Stimulated activated CD8-positive, alpha-beta memory T cell treated with anti-CD3 and anti-CD28 coated beads, Interleukin-4, amount 100 ng/mL, for 1 hour (primary cell): ENCODE measurements around the gene RPL39.
"Not testable (repeated sequence)": the region's sequence is repeated elsewhere in the genome, so short reads cannot be mapped to it uniquely, and the experiment has no call there.

Experiments
- DNase-seq, 2 donors: peaks; one replicate each; pipeline ENCODE4 v3.0.0-alpha.2; 2020; ENCODE audit warnings: low read depth in 2 of 2, low spot score in 1 of 2

RPL39 gene

DNA sequence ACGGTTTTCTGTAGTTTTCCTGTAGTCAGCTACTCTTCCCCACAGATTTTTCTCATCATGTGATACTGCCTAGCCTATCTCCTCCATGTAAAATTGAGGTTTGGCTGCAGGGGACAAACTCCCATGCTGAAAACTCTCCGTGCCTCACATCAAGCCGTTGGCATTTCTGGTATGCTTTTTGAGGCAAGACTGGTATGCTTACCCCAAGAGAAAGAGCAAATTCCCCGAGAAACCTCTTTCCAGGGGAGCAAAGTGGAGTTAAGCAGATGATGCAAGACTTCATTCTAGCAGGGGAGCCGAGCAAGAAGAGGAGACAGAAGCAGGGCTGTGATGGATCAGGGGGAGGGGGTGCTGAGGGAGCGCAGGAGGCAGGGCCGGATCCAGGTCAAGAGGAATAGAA is 28.2 kb downstream of the RPL39 start:
- no peak for DNase-seq

DNA sequence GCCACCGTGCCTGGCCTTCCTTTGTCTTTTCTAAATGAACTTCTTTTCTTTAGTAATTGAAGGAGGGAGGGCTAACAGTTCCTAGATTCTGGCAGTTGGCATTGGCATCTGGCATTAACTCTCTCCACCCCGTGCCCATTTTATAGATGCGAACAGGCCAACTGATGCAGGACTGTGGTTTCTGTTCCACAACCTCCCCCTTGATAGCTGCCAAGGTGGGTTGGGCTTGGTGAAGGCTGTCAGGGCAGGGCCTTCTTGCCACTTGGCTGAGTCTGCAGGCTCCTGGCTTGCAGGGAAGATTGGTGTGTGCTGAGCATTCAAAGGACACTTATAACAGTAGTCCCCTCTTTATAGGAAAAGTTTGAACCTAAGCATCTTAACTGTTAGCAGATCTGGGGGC is 28.7 kb downstream of the RPL39 start:
- no peak for DNase-seq

DNA sequence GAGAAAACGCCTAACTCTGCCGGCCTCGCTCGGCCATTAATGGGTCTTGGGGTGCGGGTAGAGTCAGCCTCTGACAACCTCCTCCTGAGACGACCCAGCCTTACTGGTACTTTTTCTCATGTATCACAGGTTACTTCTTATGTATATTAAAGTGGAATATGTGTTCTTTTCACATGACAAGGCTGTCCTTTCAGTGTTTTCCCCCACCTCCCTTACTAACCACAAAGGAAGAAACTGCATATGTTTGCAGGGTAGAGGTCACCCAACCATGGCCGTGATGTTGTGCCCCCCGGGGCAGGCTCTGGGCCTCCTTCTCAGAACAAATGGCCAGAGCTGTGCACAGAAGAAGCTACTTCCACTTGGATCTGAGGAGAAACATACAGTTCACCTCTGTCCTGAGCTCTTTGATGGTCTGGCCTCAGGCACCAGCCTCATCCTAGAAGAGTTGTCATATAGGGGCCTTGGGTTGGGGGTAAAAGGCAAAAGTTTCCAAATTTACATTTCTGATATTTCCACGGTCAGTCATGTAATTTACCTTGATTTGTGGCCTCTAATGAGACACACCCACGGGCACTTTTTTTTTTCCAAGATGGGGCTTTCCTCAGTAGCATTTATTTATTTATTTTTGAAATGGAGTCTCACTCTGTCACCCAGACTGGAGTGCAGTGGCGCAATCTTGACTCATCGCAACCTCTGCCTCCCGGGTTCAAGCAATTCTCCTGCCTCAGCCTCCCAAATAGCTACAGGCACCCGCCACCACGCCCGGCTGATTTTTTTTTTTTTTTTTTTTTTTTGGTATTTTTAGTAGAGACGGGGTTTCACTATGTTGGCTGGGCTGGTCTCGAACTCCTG is 31.2 kb downstream of the RPL39 start:
- no peak for DNase-seq

DNA sequence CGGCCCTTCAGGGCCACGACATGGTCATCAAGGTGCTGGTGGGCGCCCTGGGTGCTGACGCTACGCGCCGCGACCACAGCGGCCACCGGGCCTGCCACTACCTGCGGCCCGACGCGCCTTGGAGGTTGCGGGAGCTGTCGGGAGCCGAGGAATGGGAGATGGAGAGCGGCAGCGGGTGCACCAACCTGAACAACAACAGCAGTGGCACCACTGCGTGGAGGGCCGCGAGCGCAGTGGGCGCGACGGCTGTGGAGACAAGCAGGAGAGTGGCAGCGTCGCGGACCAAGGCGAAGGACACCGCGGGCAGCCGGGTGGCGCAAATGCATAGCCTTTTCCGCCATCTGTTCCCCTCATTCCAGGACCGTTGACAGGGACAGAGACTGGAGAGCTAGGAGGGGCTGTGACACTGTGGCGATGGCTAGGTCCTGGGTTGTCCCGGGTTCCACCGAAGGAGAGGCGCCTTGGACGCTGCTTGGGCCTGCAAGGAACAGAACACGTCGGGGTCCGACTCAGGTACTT is 32.1 kb downstream of the RPL39 start:
- DNase-seq, result no peak

DNA sequence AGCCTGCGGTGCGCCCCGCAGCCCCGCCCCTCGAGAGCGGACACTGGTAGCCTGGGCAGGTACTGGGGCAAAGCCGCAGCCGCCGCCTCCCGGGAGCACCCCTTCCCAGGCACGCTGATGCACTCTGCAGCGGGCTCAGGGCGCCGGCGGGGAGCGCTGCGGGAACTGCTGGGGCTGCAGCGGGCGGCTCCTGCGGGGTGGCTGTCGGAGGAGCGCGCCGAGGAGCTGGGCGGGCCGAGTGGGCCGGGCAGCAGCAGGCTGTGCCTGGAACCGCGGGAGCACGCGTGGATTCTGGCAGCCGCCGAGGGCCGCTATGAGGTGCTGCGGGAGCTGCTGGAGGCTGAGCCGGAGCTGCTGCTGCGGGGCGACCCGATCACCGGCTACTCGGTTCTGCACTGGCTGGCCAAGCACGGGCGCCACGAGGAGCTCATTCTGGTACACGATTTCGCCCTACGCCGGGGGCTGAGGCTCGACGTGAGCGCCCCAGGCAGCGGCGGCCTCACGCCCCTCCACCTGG is 32.6 kb downstream of the RPL39 start:
- no peak for DNase-seq

DNA sequence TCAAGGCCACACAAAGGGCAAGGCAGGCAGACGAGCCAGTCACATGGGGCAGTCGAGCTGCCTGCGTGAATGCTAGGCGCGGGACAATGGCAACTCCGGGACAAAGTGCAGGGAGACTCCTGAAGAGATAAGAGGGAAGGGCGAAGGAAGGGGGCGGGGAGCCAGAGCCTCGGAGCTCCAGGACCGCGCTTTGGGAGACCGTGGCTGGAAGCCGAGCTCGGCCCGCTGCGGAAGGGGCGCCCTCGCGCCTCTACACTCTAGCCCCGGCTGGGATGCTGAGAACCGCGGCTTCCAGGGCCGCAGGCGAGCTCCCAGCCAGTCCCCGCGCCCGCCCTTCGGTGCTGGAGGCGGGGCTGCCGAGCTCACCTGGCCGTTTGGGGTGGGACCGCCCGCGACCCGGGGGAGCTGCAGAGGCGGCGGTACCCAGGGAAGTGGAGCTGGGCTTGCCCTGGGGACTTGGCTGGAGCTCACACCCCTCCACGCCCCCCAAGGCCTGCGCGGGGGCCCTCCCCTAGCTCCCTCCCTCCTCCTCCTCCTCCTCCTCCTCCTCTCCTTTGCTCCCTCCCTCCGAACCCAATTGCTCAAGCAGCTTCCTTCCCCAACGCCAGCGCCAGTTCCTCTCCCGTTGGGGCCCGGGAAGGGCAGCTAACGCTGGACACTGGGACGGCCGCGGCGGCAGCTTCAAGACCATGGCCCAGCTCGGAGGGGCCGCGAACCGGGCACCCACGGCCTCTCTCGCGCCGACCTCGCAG is 33.3 kb downstream of the RPL39 start, which contains the start of gene SOWAHD:
Gene SOWAHD (plus strand): TSS at position 610 of the 752 bp plus-strand sequence. CDS start 80 bp downstream, at position 690.
- no peak for DNase-seq

DNA sequence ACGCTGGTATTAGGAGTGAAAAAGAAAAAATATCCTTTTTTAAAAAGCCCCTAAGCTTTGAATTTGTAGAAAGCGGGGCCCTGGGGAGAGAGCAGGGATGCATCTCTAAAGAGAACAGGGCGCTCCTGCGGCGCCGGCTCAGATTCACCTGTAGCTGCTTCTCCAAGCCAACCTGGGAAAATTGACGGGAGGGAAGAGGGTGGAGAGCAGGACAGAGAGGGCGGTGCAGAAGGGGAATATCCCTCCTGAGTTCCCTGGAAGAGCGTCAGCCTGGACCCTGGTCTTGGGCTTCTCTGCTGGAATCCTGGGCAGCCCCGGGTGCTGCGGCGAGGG is 33.8 kb downstream of the RPL39 start:
- no peak for DNase-seq

DNA sequence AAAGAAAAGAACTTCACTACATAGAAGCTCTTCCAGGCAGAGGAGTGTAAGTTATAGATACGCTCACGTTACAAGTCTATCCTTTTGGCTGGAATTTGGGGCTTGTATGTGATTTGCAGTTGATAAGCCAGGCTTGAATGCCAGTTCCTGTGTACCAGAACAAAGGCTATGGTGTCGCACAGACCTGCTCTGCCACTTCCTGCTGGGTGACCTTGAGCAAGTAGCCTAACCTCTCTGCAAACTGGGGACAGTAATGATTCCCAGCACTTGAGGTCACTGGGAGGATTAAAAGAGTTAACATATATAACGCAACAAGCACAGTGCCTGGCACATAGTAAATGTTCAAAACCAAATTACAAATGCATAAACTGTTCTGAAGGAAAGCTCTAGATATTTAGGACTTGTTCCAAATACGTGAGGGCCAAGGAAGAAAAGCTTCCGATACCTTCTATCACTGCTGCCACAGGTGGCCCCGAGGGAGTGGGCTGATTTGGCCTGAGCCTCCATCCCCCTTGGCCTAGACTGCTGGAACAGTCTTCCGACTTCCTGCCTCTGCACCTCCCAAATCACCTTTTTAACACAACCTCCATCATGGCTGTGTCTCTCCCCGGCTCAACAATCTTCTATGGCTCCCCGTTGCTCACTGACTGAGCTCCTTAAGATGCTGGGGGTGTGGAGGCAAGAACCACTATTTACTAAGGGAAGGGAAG is 34.3 kb downstream of the RPL39 start:
- DNase-seq, result no peak

DNA sequence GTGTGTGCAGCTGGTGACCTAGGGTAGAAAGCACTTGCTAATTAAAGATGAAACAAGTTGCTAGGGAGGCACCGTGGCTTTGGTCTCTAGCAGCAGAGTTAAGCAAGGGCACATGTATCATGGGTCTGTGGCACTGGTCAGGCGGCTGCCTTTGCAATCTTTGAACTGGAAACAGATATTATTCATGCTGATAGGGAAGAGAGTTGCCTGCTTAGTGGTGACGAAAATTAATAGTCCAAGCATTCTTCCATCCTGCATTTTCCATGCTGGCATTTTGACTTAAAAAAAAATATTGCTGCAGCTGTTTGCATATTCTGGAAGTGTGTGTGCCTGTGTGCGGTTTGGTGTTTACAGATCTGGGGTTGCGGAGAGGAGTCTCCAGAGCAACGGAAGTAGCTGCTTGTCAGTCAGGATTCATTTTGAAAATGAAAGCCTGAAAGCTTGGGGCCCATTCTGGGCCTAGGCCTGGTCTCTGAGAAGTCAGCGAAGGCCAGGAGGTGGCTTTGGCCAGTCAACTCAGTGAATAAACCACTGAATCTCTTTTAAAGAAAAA is 35.4 kb downstream of the RPL39 start:
- DNase-seq, result no peak

DNA sequence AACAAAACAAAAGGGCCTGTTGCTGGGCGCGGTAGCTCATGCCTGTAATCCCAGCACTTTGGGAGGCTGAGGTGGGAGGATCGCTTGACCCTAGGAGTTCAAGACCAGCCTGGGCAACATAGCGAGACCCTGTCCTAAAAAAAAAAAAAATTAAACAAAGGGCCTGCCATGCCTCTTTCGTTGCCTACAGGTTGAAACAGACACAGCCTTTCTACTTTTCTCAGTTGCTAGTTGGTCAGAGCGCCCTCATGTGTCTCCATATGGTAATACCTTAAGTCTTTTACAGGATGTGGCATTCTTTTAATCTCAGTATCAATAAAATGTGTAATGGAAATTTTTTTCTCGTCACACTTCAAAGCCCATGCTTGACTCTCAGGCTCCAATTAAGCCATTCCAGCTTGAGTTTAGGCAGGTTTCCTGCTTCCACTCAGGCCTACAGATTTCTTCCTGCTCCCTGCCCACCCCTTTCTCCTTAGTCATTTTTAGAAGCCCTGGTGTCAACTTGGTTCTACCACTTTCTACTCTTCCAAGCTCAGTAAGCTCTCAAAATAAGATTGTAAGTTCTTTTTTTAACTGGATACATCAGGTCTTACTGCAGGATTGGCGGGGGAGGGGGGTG is 37.7 kb downstream of the RPL39 start:
- no peak for DNase-seq

DNA sequence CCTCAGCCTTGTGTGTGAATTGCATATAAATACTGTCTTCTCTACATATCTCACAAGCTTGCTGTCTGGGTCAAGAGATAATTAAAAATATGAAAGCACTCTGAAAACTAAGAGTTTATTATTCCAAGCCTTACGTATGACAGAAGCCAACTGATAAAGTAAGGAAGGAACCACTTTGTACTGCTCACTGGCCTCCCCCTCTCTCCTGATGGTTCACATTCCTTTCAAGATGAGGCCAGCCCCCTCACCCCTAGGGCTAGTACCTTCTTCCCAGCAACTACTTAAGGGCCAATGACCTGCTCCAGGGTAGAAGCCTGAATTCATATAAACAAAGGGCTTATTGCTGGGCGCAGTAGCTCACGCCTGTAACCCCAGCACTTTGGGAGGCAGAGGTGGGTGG is 38.4 kb downstream of the RPL39 start:
- no peak for DNase-seq

DNA sequence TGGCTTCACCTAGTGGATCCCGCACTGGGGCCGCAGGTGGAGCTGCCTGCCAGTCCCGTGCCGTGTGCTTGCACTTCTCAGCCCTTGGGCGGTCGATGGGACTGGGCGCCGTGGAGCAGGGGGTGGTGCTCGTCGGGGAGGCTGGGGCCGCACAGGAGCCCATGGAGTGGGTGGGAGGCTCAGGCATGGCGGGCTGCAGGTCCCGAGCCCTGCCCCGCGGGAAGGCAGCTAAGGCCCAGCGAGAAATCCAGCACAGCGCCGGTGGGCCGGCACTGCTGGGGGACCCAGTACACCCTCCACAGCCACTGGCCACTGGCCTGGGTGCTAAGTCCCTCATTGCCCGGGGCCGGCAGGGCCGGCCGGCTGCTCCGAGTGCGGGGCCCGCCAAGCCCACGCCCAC is 40.7 kb downstream of the RPL39 start:
- DNase-seq, result not testable (repeated sequence)

DNA sequence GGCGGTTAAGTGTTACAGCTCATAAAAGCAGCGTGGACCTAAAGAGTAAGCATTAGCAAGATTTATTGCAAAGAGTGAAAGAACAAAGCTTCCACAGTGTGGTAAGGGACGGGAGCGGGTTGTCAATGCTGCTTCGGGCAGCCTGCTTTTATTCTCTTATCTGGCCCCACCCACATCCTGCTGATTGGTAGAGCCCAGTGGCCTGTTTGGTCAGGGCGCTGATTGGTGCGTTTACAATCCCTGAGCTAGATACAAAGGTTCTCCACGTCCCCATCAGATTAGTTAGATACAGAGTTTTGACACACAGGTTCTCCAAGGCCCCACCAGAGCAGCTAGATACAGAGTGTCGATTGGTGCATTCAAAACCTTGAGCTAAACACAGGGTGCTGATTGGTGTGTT is 41.3 kb downstream of the RPL39 start:
- not testable (repeated sequence) for DNase-seq

DNA sequence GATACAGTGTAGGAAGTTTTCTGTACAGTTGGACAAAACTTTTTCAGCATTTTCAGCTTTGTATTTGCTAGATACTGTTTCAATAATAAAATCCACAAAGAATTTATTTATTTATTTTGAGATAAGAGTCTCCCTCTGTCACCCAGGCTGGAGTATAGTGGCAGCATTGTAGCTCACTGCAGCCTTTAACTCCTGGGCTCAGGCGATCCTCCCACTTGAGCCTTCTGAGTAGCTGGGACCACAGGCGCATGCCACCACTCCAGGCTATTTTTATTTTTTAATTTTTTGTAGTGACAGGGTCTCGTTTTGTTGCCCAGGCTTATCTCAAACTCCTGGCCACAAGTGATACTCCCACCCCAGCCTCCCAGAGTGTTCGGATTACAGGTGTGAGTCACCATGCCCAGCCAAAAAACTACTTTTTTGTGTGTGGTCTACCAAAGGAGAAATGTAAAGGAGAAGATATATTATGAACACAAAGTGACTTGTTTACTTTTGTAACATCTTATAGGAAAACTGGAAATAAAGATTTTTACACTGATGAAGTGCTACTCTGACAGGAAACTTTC is 46.1 kb downstream of the RPL39 start:
- no peak for DNase-seq

DNA sequence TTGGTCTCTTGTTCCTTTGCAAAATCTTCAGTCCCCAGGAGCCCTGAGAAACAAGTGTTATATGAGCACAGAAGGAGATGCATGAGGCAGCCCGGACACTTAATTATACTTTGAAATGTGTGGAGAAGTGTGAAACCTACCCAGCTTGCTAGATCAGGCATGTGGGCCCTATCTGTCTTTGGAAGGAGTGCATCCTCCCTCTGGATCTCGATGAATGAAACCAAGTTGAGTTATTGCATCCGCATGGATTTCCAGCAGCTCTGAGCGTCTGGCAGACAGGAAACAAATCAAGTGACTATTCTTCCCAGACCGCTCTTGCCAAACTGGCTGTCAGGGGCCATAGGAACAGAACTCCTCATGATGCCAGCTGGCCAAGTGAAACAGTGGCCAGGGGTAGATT is 52.7 kb downstream of the RPL39 start:
- no peak for DNase-seq
